HFFc6 (cell line): ENCODE measurements around the gene ACOT12. TPM values are rescaled to one million over a fixed set of nuclear protein-coding genes. Genes with fewer than 3 reads are reported as not detected.

Source experiments
- DNase-seq: peaks from one replicate; pipeline ENCODE4 v3.0.0-alpha.2; 2018
- H3K27ac Mint-ChIP-seq: 2 replicates; pipeline ENCODE4 v1.8.0; 2020; ENCODE audit warnings: mild to moderate bottlenecking, mixed read lengths
- H3K27me3 Mint-ChIP-seq: 2 replicates; pipeline ENCODE4 v1.8.0; 2021; ENCODE audit warnings: mild to moderate bottlenecking, moderate library complexity, mixed read lengths; ENCODE audit not compliant: insufficient read depth
- H3K36me3 Mint-ChIP-seq: 2 replicates; pipeline ENCODE4 v1.8.0; 2021; ENCODE audit warnings: low read depth, mixed read lengths
- H3K4me1 Mint-ChIP-seq: 2 replicates; pipeline ENCODE4 v1.8.0; 2020; ENCODE audit warnings: low read depth, mixed read lengths
- H3K4me3 Mint-ChIP-seq: 2 replicates; pipeline ENCODE4 v1.8.0; 2020; ENCODE audit warnings: mild to moderate bottlenecking, moderate library complexity, mixed read lengths
- H3K9me3 Mint-ChIP-seq: 2 replicates; pipeline ENCODE4 v1.8.0; 2020; ENCODE audit warnings: mild to moderate bottlenecking, mixed read lengths
- CTCF ChIP-seq: fragments of 200-600 bp; sonication (generic); IDR thresholded peaks from 2 replicates; pipeline ENCODE4 v1.5.0; 2021; ENCODE audit warnings: antibody characterized with exemption, mild to moderate bottlenecking
- total RNA-seq, 6 experiments: library from RNA; stranded (reverse); fragmentation: NEBNext Ultra II Directional; extraction: Animal tissue kit (Norgen Biotek cat#: 25700); gene quantifications; 2 replicates in 1 of 6; 3 replicates in 5 of 6; pipeline ENCODE4 v1.2.3, GENCODE V29; 2021

ACOT12 gene
- total RNA-seq, 6 experiments from 2014 or later: not detected

GRCh38 chr5:81308836-81309235 lies 85.1 kb downstream of the ACOT12 start:
- peaks cover 29% of the 10 kb centered on the region for H3K36me3 Mint-ChIP-seq
- no peak for TF ChIP-seq CTCF
- peaks cover 5% of the 10 kb centered on the region for H3K4me1 Mint-ChIP-seq
- no peaks in the 10 kb centered on the region for H3K27me3 Mint-ChIP-seq
- DNase-seq: no peak
- H3K27ac Mint-ChIP-seq: no peak overlapping the region
- no peaks in the 10 kb centered on the region for H3K9me3 Mint-ChIP-seq
- no peak overlapping the region for H3K4me3 Mint-ChIP-seq

GRCh38 chr5:81305785-81306184 lies 88.1 kb downstream of the ACOT12 start:
- H3K9me3 Mint-ChIP-seq: no peaks in the 10 kb centered on the region
- H3K4me1 Mint-ChIP-seq: peaks cover 13% of the 10 kb centered on the region
- H3K27me3 Mint-ChIP-seq: peaks cover 3% of the 10 kb centered on the region
- H3K36me3 Mint-ChIP-seq: peaks cover 8% of the 10 kb centered on the region
- H3K27ac Mint-ChIP-seq: no peak overlapping the region
- no peak for TF ChIP-seq CTCF
- H3K4me3 Mint-ChIP-seq: no peak overlapping the region
- no peak for DNase-seq

GRCh38 chr5:81303563-81303962 lies 90.4 kb downstream of the ACOT12 start:
- peak; percentile 90 for DNase-seq
- Mint-ChIP-seq H3K27me3 (peaks cover 3% of the 10 kb centered on the region), H3K4me1 (peaks cover 35% of the 10 kb centered on the region), H3K9me3 (no peaks in the 10 kb centered on the region), H3K4me3 (peak overlapping the region; percentile 37), H3K27ac (peak overlapping the region; percentile 51), H3K36me3 (peaks cover 11% of the 10 kb centered on the region)
- no peak for TF ChIP-seq CTCF

GRCh38 chr5:81302596-81302995 lies 91.3 kb downstream of the ACOT12 start:
- TF ChIP-seq CTCF: no peak
- Mint-ChIP-seq H3K4me3 (peak overlapping the region; percentile 96), H3K4me1 (peaks cover 42% of the 10 kb centered on the region), H3K9me3 (no peaks in the 10 kb centered on the region), H3K36me3 (peaks cover 13% of the 10 kb centered on the region), H3K27ac (peak overlapping the region; percentile 96; the same call in 1 of the 2 replicates), H3K27me3 (peaks cover 3% of the 10 kb centered on the region)
- no peak for DNase-seq

- DNase-seq: peak; percentile 90
- Mint-ChIP-seq H3K27ac (peak within 1 kb of the TSS; percentile 96), H3K4me1 (peaks cover 42% of the 10 kb centered on the region)
These were observed 92.5 kb downstream of the ACOT12 start, which contains the start of gene ZCCHC9 for GRCh38 chr5:81301271-81302015. TSS of gene ZCCHC9 (plus strand) at chr5:81301587. CDS start at chr5:81304758, 3,171 bp downstream.

More at GRCh38 chr5:81301271-81302015, 92.5 kb downstream of the ACOT12 start, which contains the start of gene ZCCHC9:
- Mint-ChIP-seq H3K27me3 (peaks cover 3% of the 10 kb centered on the region), H3K9me3 (no peaks in the 10 kb centered on the region), H3K36me3 (peaks cover 13% of the 10 kb centered on the region), H3K4me3 (peak within 1 kb of the TSS; percentile 96)
- TF ChIP-seq CTCF: peak; percentile 59
